ENCODE results near the gene KIAA1217. TPM values are rescaled to one million over a fixed set of nuclear protein-coding genes. Genes with fewer than 3 reads are reported as not detected.

The KIAA1217 gene
- total and polyA plus RNA-seq, 5 donors = 14.6 to 43.6 (median 31.3) TPM

DNA sequence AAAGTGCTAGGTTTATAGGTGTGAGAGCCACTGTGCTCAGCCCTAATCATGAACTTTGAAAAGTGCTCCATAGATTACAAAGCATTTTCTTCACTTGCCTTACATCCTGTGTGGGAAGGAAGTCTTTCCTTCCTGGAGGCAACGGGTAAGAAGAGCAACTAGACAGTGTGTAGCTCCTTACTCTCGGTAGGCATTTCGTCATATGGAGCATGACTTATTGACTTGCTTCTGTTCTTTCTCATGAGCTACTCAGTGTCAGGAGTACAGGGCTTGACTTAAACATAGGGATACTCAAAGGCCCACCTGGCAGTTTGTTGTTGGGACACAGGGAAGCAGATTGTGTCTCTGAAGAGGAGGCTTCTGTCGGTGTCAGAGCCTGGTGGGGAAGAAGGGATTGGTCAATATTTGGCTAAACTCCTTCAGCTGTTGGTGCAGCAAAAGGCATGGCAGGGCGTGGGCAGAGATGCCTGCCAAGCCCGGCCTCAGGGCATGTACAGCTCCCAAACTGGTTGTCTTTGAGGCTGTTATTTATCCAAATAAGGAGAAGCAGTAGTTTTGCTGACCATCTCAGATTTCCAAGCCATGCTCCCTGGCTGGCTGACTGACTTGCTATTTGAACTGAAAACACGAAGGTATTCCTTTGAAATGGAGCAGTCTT lies 248.9 kb downstream of the KIAA1217 start:
- Histone ChIP-seq H3K4me3 (ENCODE audit: low read length) (no peak overlapping the region), H3K27ac (ENCODE audit: low read length) (no peak overlapping the region), H3K4me1 (ENCODE audit: control insufficient read depth, insufficient read depth, low read length) (peaks cover 3% of the 10 kb centered on the region), H3K27me3 (ENCODE audit: control insufficient read depth, insufficient read depth) (no peaks in the 10 kb centered on the region), H3K9me3 (ENCODE audit: control insufficient read depth, low read length) (no peaks in the 10 kb centered on the region)
- ATAC-seq (no peak), DNase-seq (no peak)
- 80% methylated on average over 7 of the region's 7 CpGs for WGBS
- intact Hi-C loops (cut with DNase I) = no loop called here

DNA sequence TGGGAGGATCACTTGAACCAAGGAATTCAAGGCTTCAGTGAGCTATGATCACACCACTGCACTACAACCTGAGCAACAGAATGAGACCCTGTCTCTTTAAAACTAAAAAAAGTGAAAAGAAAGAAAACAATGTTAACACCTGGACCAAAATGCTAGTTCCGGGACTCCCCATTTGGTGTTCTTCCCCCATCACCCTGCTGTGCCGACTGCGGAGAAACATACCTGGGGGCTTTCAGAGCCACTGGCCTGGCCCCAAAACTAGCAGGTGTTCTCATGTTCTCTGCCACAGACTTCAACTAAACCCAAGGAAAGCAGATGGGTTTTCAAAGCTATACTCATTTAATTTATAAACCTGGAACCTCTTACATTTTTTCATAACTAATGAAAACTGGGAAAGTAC lies 250.9 kb downstream of the KIAA1217 start:
- peaks cover 10% of the 10 kb centered on the region for H3K4me1 ChIP-seq (ENCODE audit: control insufficient read depth, insufficient read depth, low read length)
- 97% methylated on average over 3 of the region's 3 CpGs for WGBS
- no peaks in the 10 kb centered on the region for H3K27me3 ChIP-seq (ENCODE audit: control insufficient read depth, insufficient read depth)
- intact Hi-C loops (cut with DNase I) = no loop called here
- H3K4me3 ChIP-seq (ENCODE audit: low read length) = no peak overlapping the region
- DNase-seq (no peak), ATAC-seq (no peak)
- H3K9me3 ChIP-seq (ENCODE audit: control insufficient read depth, low read length) = no peaks in the 10 kb centered on the region
- H3K27ac ChIP-seq (ENCODE audit: low read length) = no peak overlapping the region

DNA sequence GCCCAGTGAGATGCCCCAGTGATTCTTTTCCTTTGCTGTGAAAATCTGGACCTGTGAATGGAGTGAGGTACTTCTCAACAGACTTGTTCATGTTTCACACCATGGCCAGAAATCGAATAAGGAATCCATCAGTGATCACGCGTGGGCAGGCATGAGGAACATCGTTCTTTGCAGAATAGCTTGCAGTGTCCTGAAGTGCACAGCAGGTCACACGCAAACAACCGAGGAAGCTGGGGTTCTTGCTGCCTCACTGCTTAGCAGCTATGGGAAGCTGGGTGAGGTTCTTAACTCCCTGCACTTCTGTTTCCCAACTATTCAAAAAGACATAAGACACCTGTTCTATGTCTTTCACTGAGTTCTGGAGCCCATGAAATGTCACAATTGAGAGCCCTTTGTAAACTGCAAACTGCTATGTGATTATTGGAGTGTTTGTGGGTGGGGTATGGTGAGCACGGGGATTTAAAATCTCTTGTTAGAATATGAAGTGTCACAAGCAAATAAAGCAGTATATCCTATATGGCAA lies 253.4 kb downstream of the KIAA1217 start:
- no peaks in the 10 kb centered on the region for H3K9me3 ChIP-seq (ENCODE audit: control insufficient read depth, low read length)
- intact Hi-C loops (cut with DNase I) = no loop called here
- peaks cover 15% of the 10 kb centered on the region for H3K4me1 ChIP-seq (ENCODE audit: control insufficient read depth, insufficient read depth, low read length)
- ATAC-seq (no peak), DNase-seq (no peak)
- H3K27me3 ChIP-seq (ENCODE audit: control insufficient read depth, insufficient read depth) = no peaks in the 10 kb centered on the region
- no peak overlapping the region for H3K4me3 ChIP-seq (ENCODE audit: low read length)
- WGBS = 71% methylated on average over 7 of the region's 7 CpGs
- no peak overlapping the region for H3K27ac ChIP-seq (ENCODE audit: low read length)

DNA sequence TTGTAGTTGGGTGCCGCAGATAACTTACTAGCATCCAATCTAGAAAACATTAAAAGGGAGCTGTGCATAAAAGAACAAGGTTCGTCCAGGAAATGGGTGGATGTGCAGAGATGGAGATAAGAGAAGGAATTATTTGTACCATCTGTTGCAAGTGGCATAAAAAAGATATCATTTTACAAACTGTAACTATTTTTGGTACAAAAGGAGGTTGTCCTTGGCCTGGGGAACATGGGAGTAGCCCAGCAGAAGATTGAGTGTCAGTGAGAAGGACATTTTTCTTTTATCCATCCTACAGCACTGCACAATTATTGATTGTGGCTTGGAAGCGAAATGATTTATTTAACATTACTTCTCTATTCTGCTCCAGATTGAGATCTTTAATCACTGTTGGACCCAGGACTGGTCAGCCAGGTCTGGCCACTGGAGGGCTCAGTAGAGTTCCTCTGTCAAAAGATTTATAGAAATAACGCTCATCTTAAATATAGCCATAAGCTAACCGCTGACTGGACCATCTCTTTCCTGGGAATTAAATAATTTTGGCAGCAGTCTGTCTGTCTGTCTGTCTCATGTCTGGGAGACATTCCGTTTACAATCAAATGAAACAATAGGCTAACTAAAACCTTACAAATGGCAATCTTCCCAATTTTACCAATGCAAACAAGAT lies 254.1 kb downstream of the KIAA1217 start:
- DNase-seq (no peak), ATAC-seq (no peak)
- Histone ChIP-seq H3K4me3 (ENCODE audit: low read length) (no peak overlapping the region), H3K4me1 (ENCODE audit: control insufficient read depth, insufficient read depth, low read length) (peaks cover 13% of the 10 kb centered on the region), H3K27me3 (ENCODE audit: control insufficient read depth, insufficient read depth) (no peaks in the 10 kb centered on the region), H3K27ac (ENCODE audit: low read length) (no peak overlapping the region), H3K9me3 (ENCODE audit: control insufficient read depth, low read length) (no peaks in the 10 kb centered on the region)
- 66% methylated on average over 6 of the region's 6 CpGs for WGBS
- intact Hi-C loops (cut with DNase I) = no loop called here

DNA sequence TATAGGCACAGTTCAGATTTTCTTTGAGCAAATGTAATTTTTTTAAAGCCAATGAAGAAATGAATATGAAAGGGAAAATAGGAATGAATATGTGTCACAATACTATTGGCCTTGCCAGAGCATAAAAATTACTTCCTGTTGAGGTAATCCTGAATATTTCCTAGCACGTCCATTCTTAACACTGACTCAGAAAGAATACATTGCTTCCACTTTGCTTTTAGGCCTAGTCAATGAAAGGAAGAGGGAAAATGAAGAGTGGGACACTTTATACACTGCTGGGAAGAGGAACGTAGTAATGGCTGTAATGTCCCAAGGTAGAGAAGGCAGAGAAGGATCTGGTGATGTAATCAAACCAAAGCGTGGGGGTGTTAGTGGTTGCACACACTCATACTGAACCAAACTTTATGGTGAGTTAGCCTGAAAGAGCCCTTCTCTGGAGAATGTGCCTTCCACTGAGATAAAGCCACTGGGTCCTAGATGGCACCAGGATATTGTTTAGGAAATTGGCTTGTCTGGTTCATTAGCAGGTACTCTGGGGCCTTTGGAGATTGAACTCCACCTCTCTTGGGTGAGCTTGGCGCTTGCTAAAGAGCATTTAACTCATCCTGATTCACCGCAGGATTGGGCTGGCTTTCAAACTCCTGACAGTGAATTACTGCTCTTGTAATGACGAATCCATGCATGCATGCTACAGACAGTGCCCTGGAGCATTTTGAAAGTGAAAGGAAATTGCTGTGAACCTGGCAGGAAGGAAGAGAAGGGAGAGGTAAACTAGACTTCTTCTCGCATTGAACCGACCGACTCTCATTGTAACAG lies 254.9 kb downstream of the KIAA1217 start:
- Histone ChIP-seq H3K27ac (ENCODE audit: low read length) (no peak overlapping the region), H3K27me3 (ENCODE audit: control insufficient read depth, insufficient read depth) (no peaks in the 10 kb centered on the region), H3K4me1 (ENCODE audit: control insufficient read depth, insufficient read depth, low read length) (peaks cover 13% of the 10 kb centered on the region), H3K9me3 (ENCODE audit: control insufficient read depth, low read length) (no peaks in the 10 kb centered on the region), H3K4me3 (ENCODE audit: low read length) (no peak overlapping the region)
- ATAC-seq (peak in 1 of 2 donors; percentile 37), DNase-seq (no peak)
- intact Hi-C loops (cut with DNase I) = no loop called here
- WGBS = 62% methylated on average over 9 of the region's 9 CpGs

DNA sequence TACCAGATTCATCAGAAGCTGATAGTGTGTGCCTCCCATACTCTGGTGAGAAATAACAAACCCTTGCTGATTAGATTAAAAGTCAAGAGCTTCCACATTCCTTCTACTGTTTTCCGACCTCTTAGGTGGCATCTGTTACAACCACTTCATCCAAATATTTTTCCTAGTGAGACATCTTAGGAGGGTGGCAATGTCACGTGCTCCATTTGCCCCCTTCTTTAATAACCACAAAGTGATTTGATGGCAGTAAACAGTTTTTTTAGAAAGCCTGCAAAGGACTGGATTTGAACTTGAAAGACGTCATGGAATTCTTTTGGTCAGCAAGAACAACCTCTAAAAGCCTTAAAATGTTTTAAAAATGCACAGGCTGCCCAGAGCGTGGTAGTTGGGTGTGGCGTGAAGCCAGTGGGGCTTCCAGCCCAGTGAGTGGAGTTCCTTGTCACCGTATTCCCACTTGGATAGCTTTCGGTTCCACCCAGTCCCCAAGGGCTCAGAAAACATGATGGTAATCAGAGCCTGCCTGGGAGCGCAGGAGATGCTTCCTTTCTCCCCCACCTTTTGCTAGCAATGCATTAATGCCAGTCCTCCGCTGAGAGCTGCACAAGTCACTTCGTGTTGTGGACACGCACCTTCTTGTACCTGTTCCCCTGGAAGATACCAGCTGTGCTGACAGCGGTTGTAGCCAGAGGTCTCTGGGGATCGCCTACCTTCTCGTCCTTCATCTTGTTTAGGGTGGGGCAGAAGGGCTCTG lies 256.4 kb downstream of the KIAA1217 start:
- Histone ChIP-seq H3K4me1 (ENCODE audit: control insufficient read depth, insufficient read depth, low read length) (peaks cover 13% of the 10 kb centered on the region), H3K9me3 (ENCODE audit: control insufficient read depth, low read length) (no peaks in the 10 kb centered on the region), H3K27ac (ENCODE audit: low read length) (no peak overlapping the region), H3K27me3 (ENCODE audit: control insufficient read depth, insufficient read depth) (no peaks in the 10 kb centered on the region), H3K4me3 (ENCODE audit: low read length) (no peak overlapping the region)
- intact Hi-C loops (cut with DNase I) = no loop called here
- ATAC-seq (peak; percentile 30 to 44), DNase-seq (no peak)
- WGBS = 69% methylated on average over 14 of the region's 14 CpGs

DNA sequence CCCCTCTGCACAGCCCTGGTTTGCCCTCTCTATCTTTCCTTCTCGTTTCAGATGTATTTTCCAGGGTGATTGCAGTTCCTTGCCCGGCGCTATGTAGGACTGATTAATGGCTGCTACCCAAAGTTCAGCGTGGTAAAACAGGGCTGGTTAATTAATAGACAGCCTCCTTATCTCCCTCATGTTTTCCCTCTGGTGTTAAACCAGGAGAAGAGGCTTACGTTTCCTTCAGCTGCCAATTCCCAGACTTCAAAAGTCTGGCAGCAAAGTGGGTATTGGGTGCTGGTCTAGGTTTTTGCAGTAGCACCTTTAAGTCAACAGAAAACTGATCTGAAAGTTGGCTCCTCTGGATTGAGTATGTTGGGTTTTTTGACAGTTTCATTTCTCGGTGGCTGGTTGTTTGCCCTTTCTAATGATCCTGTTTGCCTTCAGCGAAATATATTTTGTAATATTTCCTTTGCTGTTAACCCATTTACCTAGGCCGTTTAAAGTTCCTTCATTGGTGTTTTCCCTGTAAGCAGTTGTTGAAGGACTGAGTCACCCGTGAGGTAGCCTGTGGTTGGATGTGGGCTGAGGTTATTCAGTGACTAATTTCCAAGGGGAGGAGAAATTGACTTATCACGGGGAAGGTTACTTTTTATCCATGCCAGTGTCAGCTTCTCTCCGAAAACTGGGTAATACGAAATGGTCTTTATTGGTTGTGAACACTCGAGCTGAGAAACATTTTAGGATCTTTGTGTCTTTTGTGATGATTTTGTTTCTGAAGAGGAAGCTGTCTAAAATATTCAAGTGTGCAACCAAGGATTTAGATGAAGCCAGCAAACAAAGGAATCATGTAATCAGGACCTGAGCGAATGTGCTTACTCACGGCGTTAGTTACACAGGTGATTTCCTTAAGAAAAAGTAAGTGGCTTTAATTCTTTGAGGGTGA lies 257.2 kb downstream of the KIAA1217 start:
- Histone ChIP-seq H3K27me3 (ENCODE audit: control insufficient read depth, insufficient read depth) (no peaks in the 10 kb centered on the region), H3K27ac (ENCODE audit: low read length) (no peak overlapping the region), H3K4me1 (ENCODE audit: control insufficient read depth, insufficient read depth, low read length) (peaks cover 13% of the 10 kb centered on the region), H3K4me3 (ENCODE audit: low read length) (no peak overlapping the region), H3K9me3 (ENCODE audit: control insufficient read depth, low read length) (no peaks in the 10 kb centered on the region)
- 73% methylated on average over 16 of the region's 16 CpGs for WGBS
- DNase-seq (no peak), ATAC-seq (peak; percentile 24 to 25)
- intact Hi-C loops (cut with DNase I) = no loop called here

DNA sequence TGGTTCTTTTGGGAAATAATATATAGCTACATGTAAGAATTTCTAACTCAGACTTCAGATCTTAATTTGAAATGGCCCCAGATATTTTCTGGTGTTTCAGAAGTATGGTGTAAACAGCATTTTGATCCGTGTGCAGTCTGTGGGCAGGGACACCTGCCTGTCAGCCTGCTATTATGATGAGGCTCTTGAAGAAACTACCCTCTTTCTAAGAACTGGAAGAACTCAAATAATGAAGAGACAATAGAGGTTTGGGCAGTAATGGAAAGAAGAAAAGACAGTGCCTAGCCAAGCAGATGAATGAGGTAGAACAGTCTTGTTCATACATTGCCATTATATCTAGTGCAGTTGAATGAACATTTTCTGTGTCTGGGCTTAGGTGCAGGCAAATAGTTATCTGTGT lies 258.2 kb downstream of the KIAA1217 start:
- 81% methylated on average over 1 of the region's 1 CpG for WGBS
- intact Hi-C loops (cut with DNase I) = no loop called here
- Histone ChIP-seq H3K4me1 (ENCODE audit: control insufficient read depth, insufficient read depth, low read length) (peaks cover 13% of the 10 kb centered on the region), H3K27ac (ENCODE audit: low read length) (no peak overlapping the region), H3K27me3 (ENCODE audit: control insufficient read depth, insufficient read depth) (no peaks in the 10 kb centered on the region), H3K4me3 (ENCODE audit: low read length) (no peak overlapping the region), H3K9me3 (ENCODE audit: control insufficient read depth, low read length) (no peaks in the 10 kb centered on the region)
- ATAC-seq (no peak), DNase-seq (no peak)

DNA sequence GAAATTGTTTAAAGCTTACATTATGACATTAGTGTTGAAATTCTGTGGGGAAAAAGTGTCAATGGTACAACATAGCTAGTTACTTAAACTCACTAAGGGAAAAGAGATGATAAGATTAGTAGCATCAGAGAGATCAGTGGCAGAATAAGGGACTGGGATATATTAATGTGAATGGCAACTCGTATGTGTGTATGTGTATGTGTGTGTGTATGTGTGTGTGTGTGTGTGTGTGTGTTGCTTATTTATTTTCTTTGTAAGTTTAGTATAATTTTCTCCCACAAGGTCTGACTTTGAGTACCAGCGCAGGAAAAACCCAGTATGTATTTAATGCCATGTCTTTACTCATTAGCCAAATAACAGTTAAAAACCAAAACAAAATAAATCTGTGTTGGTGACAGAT lies 258.7 kb downstream of the KIAA1217 start:
- Histone ChIP-seq H3K4me1 (ENCODE audit: control insufficient read depth, insufficient read depth, low read length) (peaks cover 13% of the 10 kb centered on the region), H3K27ac (ENCODE audit: low read length) (no peak overlapping the region), H3K4me3 (ENCODE audit: low read length) (no peak overlapping the region), H3K9me3 (ENCODE audit: control insufficient read depth, low read length) (no peaks in the 10 kb centered on the region), H3K27me3 (ENCODE audit: control insufficient read depth, insufficient read depth) (no peaks in the 10 kb centered on the region)
- DNase-seq = no peak
- 82% methylated on average over 2 of the region's 2 CpGs for WGBS
- intact Hi-C loops (cut with DNase I) = no loop called here
- ATAC-seq = no peak

DNA sequence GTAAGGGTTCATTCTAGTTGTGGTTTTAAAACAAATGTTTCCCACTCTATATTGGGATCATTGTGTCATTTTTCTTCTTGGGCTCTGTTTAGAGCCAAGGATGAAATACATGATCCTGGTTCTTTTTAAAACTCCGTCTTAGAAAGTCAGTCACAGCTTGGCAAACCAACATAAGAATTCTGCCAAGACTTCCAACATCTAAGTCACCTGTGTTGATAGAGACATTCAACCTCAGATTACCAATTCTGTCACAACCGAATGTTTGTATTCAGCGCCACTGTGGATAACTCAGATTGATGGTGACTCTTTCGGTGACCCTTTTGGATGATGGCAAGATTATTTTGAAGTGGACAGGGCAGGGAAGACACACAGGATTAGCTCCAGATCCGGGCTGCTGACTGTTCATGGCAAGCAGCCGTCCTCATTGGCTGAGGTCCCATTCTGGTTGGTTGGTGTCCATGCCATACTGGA lies 259.4 kb downstream of the KIAA1217 start:
- Histone ChIP-seq H3K9me3 (ENCODE audit: control insufficient read depth, low read length) (no peaks in the 10 kb centered on the region), H3K27me3 (ENCODE audit: control insufficient read depth, insufficient read depth) (no peaks in the 10 kb centered on the region), H3K4me3 (ENCODE audit: low read length) (no peak overlapping the region), H3K4me1 (ENCODE audit: control insufficient read depth, insufficient read depth, low read length) (peaks cover 13% of the 10 kb centered on the region), H3K27ac (ENCODE audit: low read length) (no peak overlapping the region)
- intact Hi-C loops (cut with DNase I) = no loop called here
- no peak for ATAC-seq
- no peak for DNase-seq
- 57% methylated on average over 6 of the region's 6 CpGs for WGBS

Measured in right cardiac atrium (tissue), 5 donors.